HEK293 (cell line): ENCODE results near the gene DCP1A.

Experiments used
- CTCF ChIA-PET: fragments of 350-600 bp; formaldehyde crosslinking; extraction: SDS; loops from one replicate; lab custom pipeline; 2021; ENCODE audit warnings: antibody characterized with exemption; lab: Yijun Ruan, JAX
- POLR2A ChIA-PET: fragments of 300-600 bp; formaldehyde crosslinking; extraction: SDS; loops from one replicate; lab custom pipeline; 2020; ENCODE audit warnings: antibody characterized with exemption, inconsistent platforms; lab: Yijun Ruan, JAX
- H3K27ac ChIP-seq: fragments of 200-500 bp; sonication (Bioruptor generic); 2 replicates; pipeline ENCODE4 v1.5.1; 2014; ENCODE audit warnings: low read depth, low read length, control low read depth, inconsistent platforms; ENCODE audit errors: extremely low read depth
- H3K36me3 ChIP-seq, 2 experiments: fragments of 200-500 bp in 1 of 2; sonication (Bioruptor generic) in 1 of 2; 1 replicate in 1 of 2; 2 replicates in 1 of 2; pipeline ENCODE4 v1.5.1; 2014 to 2017; ENCODE audit warnings: inconsistent platforms in 2 of 2, low read length in 2 of 2; ENCODE audit not compliant: control insufficient read depth in 2 of 2, insufficient read depth in 1 of 2
- H3K4me1 ChIP-seq: fragments of 200-500 bp; sonication (Bioruptor generic); 2 replicates; pipeline ENCODE4 v1.5.1; 2014; ENCODE audit warnings: mild to moderate bottlenecking, low read length, inconsistent platforms; ENCODE audit not compliant: control insufficient read depth, insufficient read depth
- H3K4me3 ChIP-seq: 2 replicates; pipeline ENCODE4 v1.5.1; 2011; ENCODE audit warnings: low read depth, mild to moderate bottlenecking, control low read depth, low read length, moderate library complexity
- H3K9me3 ChIP-seq: fragments of 200-500 bp; sonication (Bioruptor generic); 2 replicates; pipeline ENCODE4 v1.5.1; 2014; ENCODE audit warnings: low read depth, low read length, inconsistent platforms; ENCODE audit not compliant: control insufficient read depth, insufficient read depth
- GFI1B ChIP-seq: fragments of 450-650 bp; formaldehyde crosslinking; IDR thresholded peaks from 2 replicates; pipeline ENCODE4 v1.5.1; 2016; ENCODE audit warnings: missing biosample characterization, missing genetic modification characterization
- ZBTB17 ChIP-seq: fragments of 450-650 bp; formaldehyde crosslinking; IDR thresholded peaks from 2 replicates; pipeline ENCODE4 v1.5.1; 2016; ENCODE audit warnings: missing biosample characterization, missing genetic modification characterization
- ZBTB44 ChIP-seq: fragments of 450-650 bp; IDR thresholded peaks from 2 replicates; pipeline ENCODE4 v1.5.1; 2018; ENCODE audit warnings: missing biosample characterization, mild to moderate bottlenecking, missing genetic modification characterization
- ZBTB48 ChIP-seq: fragments of 450-650 bp; formaldehyde crosslinking; IDR thresholded peaks from 2 replicates; pipeline ENCODE4 v1.5.1; 2016; ENCODE audit warnings: missing biosample characterization, missing genetic modification characterization
- ZBTB49 ChIP-seq: fragments of 450-650 bp; formaldehyde crosslinking; IDR thresholded peaks from 2 replicates; pipeline ENCODE4 v1.5.1; 2016; ENCODE audit warnings: missing biosample characterization, missing genetic modification characterization, low read depth
- ZEB2 ChIP-seq: fragments of 450-650 bp; formaldehyde crosslinking; IDR thresholded peaks from 2 replicates; pipeline ENCODE4 v1.5.1; 2016; ENCODE audit warnings: missing biosample characterization, missing genetic modification characterization
- ZIC2 ChIP-seq: fragments of 450-650 bp; formaldehyde crosslinking; IDR thresholded peaks from 2 replicates; pipeline ENCODE4 v1.5.1; 2016; ENCODE audit warnings: missing biosample characterization, missing genetic modification characterization
- ZNF10 ChIP-seq: fragments of 450-650 bp; formaldehyde crosslinking; IDR thresholded peaks from 2 replicates; pipeline ENCODE4 v1.5.1; 2017; ENCODE audit warnings: missing biosample characterization, missing genetic modification characterization
- ZNF157 ChIP-seq: fragments of 450-650 bp; formaldehyde crosslinking; IDR thresholded peaks from 2 replicates; pipeline ENCODE4 v1.5.1; 2016; ENCODE audit warnings: missing biosample characterization, missing genetic modification characterization
- ZNF16 ChIP-seq: fragments of 450-650 bp; formaldehyde crosslinking; IDR thresholded peaks from 2 replicates; pipeline ENCODE4 v1.5.1; 2016; ENCODE audit warnings: low read depth, missing biosample characterization, missing genetic modification characterization
- ZNF214 ChIP-seq: fragments of 450-650 bp; formaldehyde crosslinking; IDR thresholded peaks from 2 replicates; pipeline ENCODE4 v1.5.1; 2017; ENCODE audit warnings: missing biosample characterization, mild to moderate bottlenecking, missing genetic modification characterization, borderline replicate concordance
- ZNF24 ChIP-seq: fragments of 450-650 bp; formaldehyde crosslinking; IDR thresholded peaks from 2 replicates; pipeline ENCODE4 v1.5.1; 2016; ENCODE audit warnings: missing biosample characterization, missing genetic modification characterization
- ZNF311 ChIP-seq: fragments of 450-650 bp; formaldehyde crosslinking; IDR thresholded peaks from 2 replicates; pipeline ENCODE4 v1.5.1; 2017; ENCODE audit warnings: missing biosample characterization, missing genetic modification characterization, borderline replicate concordance
- ZNF37A ChIP-seq: fragments of 450-650 bp; IDR thresholded peaks from 2 replicates; pipeline ENCODE4 v1.5.1; 2018; ENCODE audit warnings: missing biosample characterization, missing genetic modification characterization
- ZNF404 ChIP-seq: fragments of 450-650 bp; formaldehyde crosslinking; IDR thresholded peaks from 2 replicates; pipeline ENCODE4 v1.5.1; 2017; ENCODE audit warnings: missing biosample characterization, missing genetic modification characterization
- ZNF426 ChIP-seq: fragments of 450-650 bp; formaldehyde crosslinking; IDR thresholded peaks from 2 replicates; pipeline ENCODE4 v1.5.1; 2017; ENCODE audit warnings: missing biosample characterization, missing genetic modification characterization, mild to moderate bottlenecking, inconsistent platforms, moderate library complexity
- ZNF473 ChIP-seq: fragments of 450-650 bp; formaldehyde crosslinking; IDR thresholded peaks from 2 replicates; pipeline ENCODE4 v1.5.1; 2017; ENCODE audit warnings: missing biosample characterization, missing genetic modification characterization
- ZNF560 ChIP-seq: fragments of 450-650 bp; formaldehyde crosslinking; IDR thresholded peaks from 2 replicates; pipeline ENCODE4 v1.5.1; 2017; ENCODE audit warnings: missing biosample characterization, missing genetic modification characterization, borderline replicate concordance
- ZNF654 ChIP-seq: fragments of 450-650 bp; formaldehyde crosslinking; IDR thresholded peaks from 2 replicates; pipeline ENCODE4 v1.5.1; 2016; ENCODE audit warnings: low read depth, missing biosample characterization, missing genetic modification characterization
- ZNF670 ChIP-seq: fragments of 450-650 bp; formaldehyde crosslinking; IDR thresholded peaks from 2 replicates; pipeline ENCODE4 v1.5.1; 2016; ENCODE audit warnings: missing biosample characterization, missing genetic modification characterization, low read depth
- ZNF785 ChIP-seq: fragments of 450-650 bp; formaldehyde crosslinking; IDR thresholded peaks from 2 replicates; pipeline ENCODE4 v1.5.1; 2016; ENCODE audit warnings: missing biosample characterization, missing genetic modification characterization
- ZSCAN4 ChIP-seq: fragments of 450-650 bp; formaldehyde crosslinking; IDR thresholded peaks from 2 replicates; pipeline ENCODE4 v1.5.1; 2017; ENCODE audit warnings: missing biosample characterization, missing genetic modification characterization

DCP1A gene

DNA sequence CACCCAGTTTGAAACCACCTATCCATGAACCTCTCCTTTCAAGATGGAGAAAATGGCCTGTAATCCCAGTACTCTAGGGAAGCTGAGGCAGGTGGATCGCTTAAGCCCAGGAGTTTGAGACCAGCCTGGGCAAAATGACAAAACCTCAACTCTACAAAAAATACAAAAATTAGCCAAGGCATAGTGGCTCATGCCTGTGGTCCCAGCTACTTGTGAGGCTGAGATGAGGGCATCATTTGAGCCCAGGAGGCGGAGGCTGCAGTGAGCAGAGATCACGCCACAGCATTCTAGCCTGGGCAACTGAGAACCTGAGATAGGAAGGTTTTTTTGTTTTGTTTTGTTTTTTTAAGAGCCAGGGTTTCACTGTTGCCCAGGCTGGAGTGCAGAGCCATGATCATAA is 96.9 kb downstream of the DCP1A start:
- Histone ChIP-seq H3K27ac (no peak overlapping the region), H3K36me3 (peaks cover 0 to 20% of the 10 kb centered on the region in 2 experiments; a peak in 2 of 3 replicates), H3K4me3 (no peak overlapping the region), H3K9me3 (no peaks in the 10 kb centered on the region), H3K4me1 (0 out of 2 replicates have a peak, but pooled peaks cover 2% of the 10 kb centered on the region)
- TF ChIP-seq ZNF24 (tag by site-specific recombination) (no peak), ZBTB17 (tag by site-specific recombination) (peak; percentile 69; the same call in 1 of the 2 replicates)
- POLR2A ChIA-PET = no interaction called here
- CTCF ChIA-PET = no interaction called here

GRCh38 chr3:53248161-53248560 is 99.2 kb downstream of the DCP1A start:
- no peak for TF ChIP-seq ZNF214
- TF ChIP-seq ZNF654 (tag by site-specific recombination) = no peak
- TF ChIP-seq ZNF473 (tag by site-specific recombination) = no peak
- TF ChIP-seq ZNF157 = no peak
- TF ChIP-seq ZIC2 (tag by site-specific recombination) = no peak
- ChIA-PET POLR2A (no interaction called here), CTCF (interaction anchor here (1.6 kb wide), 1 partner anchor 28 kb away, joined by 4 read pairs; no protein-coding TSS in a partner anchor)
- Histone ChIP-seq H3K36me3 (peaks cover 0 to 15% of the 10 kb centered on the region in 2 experiments; a peak in 2 of 3 replicates), H3K27ac (no peak overlapping the region), H3K9me3 (no peaks in the 10 kb centered on the region), H3K4me1 (peaks cover 5% of the 10 kb centered on the region; the same call in 1 of the 2 replicates), H3K4me3 (no peak overlapping the region)

- H3K36me3 ChIP-seq = peaks cover 0 to 15% of the 10 kb centered on the region in 2 experiments; a peak in 2 of 3 replicates
- no peak overlapping the region for H3K27ac ChIP-seq
- TF ChIP-seq ZNF560 (tag by site-specific recombination) (no peak), ZNF10 (no peak), ZBTB48 (tag by site-specific recombination) (no peak), ZSCAN4 (tag by site-specific recombination) (no peak), ZBTB49 (no peak)
- TF ChIP-seq, all 188 proteins: peak for 0
- Histone ChIP-seq H3K9me3 (no peaks in the 10 kb centered on the region), H3K4me1 (peaks cover 5% of the 10 kb centered on the region; the same call in 1 of the 2 replicates), H3K4me3 (no peak overlapping the region)
- CTCF ChIA-PET = no interaction called here
- POLR2A ChIA-PET = no interaction called here
Observed at GRCh38 chr3:53247619-53248018, 99.7 kb downstream of the DCP1A start.

GRCh38 chr3:53244271-53244670 is 103.1 kb downstream of the DCP1A start:
- Histone ChIP-seq H3K4me1 (peaks cover 3% of the 10 kb centered on the region; the same call in 1 of the 2 replicates), H3K9me3 (no peaks in the 10 kb centered on the region), H3K4me3 (no peak overlapping the region), H3K27ac (no peak overlapping the region), H3K36me3 (peaks cover 0 to 40% of the 10 kb centered on the region in 2 experiments; a peak in 2 of 3 replicates)
- ChIA-PET CTCF (interaction anchor here (1.2 kb wide), 1 partner anchor 41 kb away, joined by 3 read pairs; no protein-coding TSS in a partner anchor), POLR2A (interaction anchor here (0.9 kb wide), 1 partner anchor 10 kb away, joined by 3 read pairs; no protein-coding TSS in a partner anchor)
- no peak for TF ChIP-seq ZNF785
- TF ChIP-seq ZBTB44 (tag by site-specific recombination) = no peak
- no peak for TF ChIP-seq ZNF16 (tag by site-specific recombination)
- no peak for TF ChIP-seq GFI1B
- TF ChIP-seq ZNF426 (tag by site-specific recombination) = no peak
- no peak for TF ChIP-seq ZNF404 (tag by site-specific recombination)
- no peak for TF ChIP-seq ZNF37A (tag by site-specific recombination)
- no peak for TF ChIP-seq ZEB2
- TF ChIP-seq ZNF670 = no peak
- TF ChIP-seq ZNF311 (tag by site-specific recombination) = no peak
